NCI-H524 (cell line): ENCODE data around the gene SYNGR4.

Experiments
- DNase-seq, 2 experiments: peaks; one replicate each; lab custom pipeline; 2025; lab: John Stamatoyannopoulos, UW

SYNGR4 gene

GRCh38 chr19:48396016-48396823 is 32.1 kb downstream of the SYNGR4 start:
- no peak for DNase-seq

- no peak for DNase-seq
Measured at GRCh38 chr19:48396824-48397176, 32.6 kb downstream of the SYNGR4 start.

- DNase-seq, result no peak
Measured at GRCh38 chr19:48397263-48398101, 33.3 kb downstream of the SYNGR4 start.

GRCh38 chr19:48398102-48398374 is 33.9 kb downstream of the SYNGR4 start:
- no peak for DNase-seq

- peak; percentile 30 to 81 for DNase-seq
Measured at GRCh38 chr19:48398375-48399235, 34.4 kb downstream of the SYNGR4 start.

- DNase-seq, result no peak
Measured at GRCh38 chr19:48400018-48400742, 36.0 kb downstream of the SYNGR4 start.

GRCh38 chr19:48401287-48401686 is 37.1 kb downstream of the SYNGR4 start:
- DNase-seq, result no peak

GRCh38 chr19:48403606-48404005 is 39.4 kb downstream of the SYNGR4 start:
- DNase-seq, result peak; percentile 49 to 79

GRCh38 chr19:48405010-48405659 is 41.0 kb downstream of the SYNGR4 start:
- no peak for DNase-seq

GRCh38 chr19:48405850-48406249 is 41.7 kb downstream of the SYNGR4 start:
- DNase-seq, result no peak

- DNase-seq, result no peak
Measured at GRCh38 chr19:48413879-48414587, 49.9 kb downstream of the SYNGR4 start.

- DNase-seq, result no peak
Measured at GRCh38 chr19:48415395-48415794, 51.2 kb downstream of the SYNGR4 start.

GRCh38 chr19:48415806-48416221 is 51.6 kb downstream of the SYNGR4 start:
- no peak for DNase-seq

GRCh38 chr19:48417421-48417820 is 53.3 kb downstream of the SYNGR4 start:
- peak in 1 of 2 experiments; percentile 73 for DNase-seq

GRCh38 chr19:48418317-48419064 is 54.3 kb downstream of the SYNGR4 start:
- peak in 1 of 2 experiments; percentile 26 for DNase-seq

GRCh38 chr19:48419158-48419920 is 55.2 kb downstream of the SYNGR4 start:
- DNase-seq, result peak; percentile 37

GRCh38 chr19:48421548-48421947 is 57.4 kb downstream of the SYNGR4 start:
- no peak for DNase-seq

- no peak for DNase-seq
Measured at GRCh38 chr19:48424694-48425219, 60.6 kb downstream of the SYNGR4 start.
